Neural progenitor cell (in vitro differentiated cells): Measurements from ENCODE around the gene CACNG3.

Source experiments
- CTCF ChIP-seq: fragments of 200-600 bp; sonication (generic); IDR thresholded peaks from 2 replicates; pipeline ENCODE4 v1.5.1; 2017; ENCODE audit warnings: antibody characterized with exemption, mild to moderate bottlenecking
- EZH2 ChIP-seq: fragments of 200-600 bp; sonication (generic); IDR thresholded peaks from 2 replicates; pipeline ENCODE4 v1.6.1; 2017; ENCODE audit warnings: antibody characterized with exemption, mild to moderate bottlenecking, moderate library complexity
- EZH2phosphoT487 ChIP-seq: fragments of 200-600 bp; sonication (generic); IDR thresholded peaks from 2 replicates; pipeline ENCODE4 v1.6.1; 2017; ENCODE audit warnings: antibody characterized with exemption

GRCh38 chr16:24289166-24289700 lies 33.1 kb downstream of the CACNG3 start:
- TF ChIP-seq CTCF (no peak), EZH2 (no peak), EZH2phosphoT487 (no peak)
